NCI-H2196 treated with DMSO at 0.1 percent for 48 hours (cell line): Measurements from ENCODE around the gene OTUB1.
"Not testable (repeated sequence)": the region's sequence is repeated elsewhere in the genome, so short reads cannot be mapped to it uniquely, and the experiment has no call there.

Experiments
- DNase-seq: peaks from one replicate; lab custom pipeline; 2025; ENCODE audit not compliant: unreplicated experiment; lab: John Stamatoyannopoulos, UW

Gene OTUB1, protein sequence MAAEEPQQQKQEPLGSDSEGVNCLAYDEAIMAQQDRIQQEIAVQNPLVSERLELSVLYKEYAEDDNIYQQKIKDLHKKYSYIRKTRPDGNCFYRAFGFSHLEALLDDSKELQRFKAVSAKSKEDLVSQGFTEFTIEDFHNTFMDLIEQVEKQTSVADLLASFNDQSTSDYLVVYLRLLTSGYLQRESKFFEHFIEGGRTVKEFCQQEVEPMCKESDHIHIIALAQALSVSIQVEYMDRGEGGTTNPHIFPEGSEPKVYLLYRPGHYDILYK

DNA sequence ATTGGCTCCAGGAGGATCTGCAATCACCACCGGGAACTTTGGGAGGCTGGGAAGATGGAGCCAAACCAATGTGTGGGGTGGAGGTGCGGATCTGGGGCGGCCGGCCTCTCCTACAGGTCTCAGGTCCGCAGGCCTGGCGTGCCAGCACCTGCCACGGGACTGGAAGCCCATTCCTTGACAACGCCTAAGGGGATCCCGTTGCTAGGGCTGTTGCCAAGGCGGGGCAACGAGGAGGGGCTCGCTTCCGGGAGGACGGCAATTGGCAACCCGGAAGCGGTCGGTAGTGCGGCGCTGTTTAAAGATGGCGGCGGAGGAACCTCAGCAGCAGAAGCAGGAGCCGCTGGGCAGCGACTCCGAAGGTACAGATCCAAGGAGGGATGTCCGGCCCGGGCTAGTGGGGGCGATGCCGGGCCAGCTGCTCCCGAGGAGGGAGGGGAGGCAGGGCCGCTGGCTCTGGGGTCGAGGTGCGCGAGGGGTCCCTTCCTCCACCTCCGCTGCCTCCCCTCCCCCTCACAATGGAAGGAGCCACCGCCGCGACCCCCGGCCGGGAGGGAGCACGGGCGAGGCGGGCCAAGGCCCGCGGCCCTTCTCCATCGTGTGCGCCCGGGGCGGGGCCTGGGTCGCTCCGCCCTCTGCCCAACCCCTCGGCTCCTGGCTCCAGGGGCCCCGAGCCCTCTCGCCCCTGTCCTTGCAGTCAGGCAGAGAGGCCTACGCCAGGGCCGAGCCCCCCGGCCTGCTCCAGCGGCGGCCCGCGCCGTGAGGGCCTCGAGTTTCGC lies at the start of gene OTUB1:
Gene OTUB1, plus strand, starts transcription at position 283 of the 776 bp plus-strand sequence. Its CDS starts 19 bp downstream, at position 302.
- DNase-seq: peak; percentile 91

DNA sequence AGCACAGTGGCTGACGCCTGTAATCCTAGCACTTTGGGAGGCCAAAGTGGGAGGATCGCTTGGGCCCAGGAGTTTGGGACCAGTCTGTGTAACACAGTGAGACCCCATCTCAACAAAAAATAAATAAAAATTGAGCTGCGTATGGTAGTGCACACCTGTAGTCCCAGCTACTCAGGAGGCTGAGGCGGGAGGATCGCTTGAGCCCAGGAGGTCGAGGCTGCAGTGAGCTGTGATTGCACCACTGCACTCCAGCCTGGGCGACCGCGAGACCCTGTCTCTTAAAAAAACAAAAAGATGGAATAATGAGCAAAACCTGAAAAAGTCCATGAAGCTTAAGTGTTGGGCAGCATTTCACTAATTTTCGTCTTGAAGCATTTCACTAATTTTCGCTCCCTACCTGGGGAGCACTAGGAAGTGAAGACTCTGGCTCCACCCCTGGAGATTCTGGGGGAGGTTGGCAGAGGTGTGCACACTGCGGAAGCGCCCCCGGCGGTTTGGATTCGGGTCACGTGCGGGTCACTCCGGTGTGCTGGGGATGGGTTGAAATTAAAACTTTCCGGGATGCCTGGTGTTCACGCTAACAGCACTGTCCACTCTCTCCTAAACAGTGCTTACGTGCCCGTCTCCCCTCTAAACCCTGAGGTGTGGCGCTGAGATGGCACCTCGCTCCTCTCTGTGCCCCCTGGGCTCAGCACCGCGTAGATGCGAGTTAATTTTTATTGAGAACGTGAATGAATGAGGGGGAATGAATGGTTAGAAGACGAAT lies 48.3 kb upstream of the OTUB1 start:
- peak; percentile 37 for DNase-seq

DNA sequence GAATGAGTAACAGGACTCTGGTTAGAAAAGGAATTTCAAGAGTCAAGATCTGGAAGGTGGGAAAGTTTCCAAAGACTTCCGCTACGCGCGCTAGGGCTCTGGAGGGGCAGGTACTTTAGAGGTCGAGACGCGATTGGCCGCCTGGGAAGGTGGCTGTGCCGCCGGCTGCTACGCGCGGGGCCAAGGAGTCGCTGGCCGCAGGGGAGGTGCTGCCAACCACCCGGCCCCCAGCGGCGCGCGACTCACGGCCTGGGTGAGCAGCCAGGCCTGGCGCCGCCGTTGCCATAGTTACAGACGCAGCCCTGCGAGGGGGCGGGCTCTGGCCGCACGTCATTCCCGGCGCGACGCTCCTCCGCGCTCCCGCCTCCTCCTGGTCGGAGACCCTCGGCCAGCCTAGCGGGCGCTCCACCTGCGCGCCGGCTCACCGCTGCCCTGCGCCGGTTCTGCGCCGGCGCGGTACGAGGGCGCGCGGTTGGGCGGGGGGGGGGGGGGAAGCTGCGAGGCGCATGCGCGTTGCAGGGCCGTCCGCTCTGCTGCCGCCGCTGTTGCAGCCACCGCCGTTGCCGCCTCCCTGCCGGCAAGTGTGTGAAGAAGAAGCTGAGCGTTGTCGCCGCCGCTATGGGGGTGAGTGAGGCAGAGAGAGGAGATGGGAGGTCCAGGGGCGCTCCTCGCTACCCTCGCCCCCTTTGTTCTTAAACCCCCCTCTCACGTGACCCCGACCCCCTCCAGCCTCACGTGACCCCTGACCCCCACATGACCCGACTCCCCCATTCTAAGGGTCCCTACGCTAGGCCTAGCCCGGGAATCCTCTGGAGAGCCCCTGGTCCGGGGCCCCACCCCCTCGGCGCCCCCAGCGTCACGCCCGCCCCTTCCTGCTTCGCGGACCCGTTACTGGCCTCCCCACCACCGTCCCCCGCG lies 47.5 kb upstream of the OTUB1 start, which contains the start of gene NAA40:
Gene NAA40, plus strand, starts transcription at position 524 of the 918 bp plus-strand sequence. Its CDS starts 95 bp downstream, at position 619.
- peak; percentile 97 for DNase-seq

DNA sequence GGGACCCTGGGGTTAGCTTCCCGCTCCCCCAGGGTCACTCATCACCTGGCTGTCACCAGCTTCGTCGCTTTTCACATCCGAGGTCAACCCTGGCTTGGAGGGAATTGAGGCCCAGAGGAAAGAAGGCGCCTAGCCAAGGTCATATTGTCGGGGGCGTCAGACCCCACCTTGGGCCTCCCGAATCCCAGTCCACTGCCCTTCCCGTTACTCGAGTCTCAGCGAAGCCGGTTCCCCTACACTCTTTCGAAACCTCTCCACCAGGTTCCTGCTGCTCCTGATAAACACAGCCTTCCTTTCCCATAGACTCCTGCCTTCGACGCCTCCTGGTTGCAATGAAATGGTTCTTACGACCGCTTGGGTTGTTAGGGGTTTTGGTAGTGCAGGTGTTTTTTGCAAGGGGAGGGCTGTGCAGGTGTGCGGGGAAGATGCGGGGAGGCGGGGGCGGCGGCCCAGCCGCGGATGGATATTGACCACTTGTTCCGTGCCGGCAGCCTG lies 46.8 kb upstream of the OTUB1 start:
- no peak for DNase-seq

DNA sequence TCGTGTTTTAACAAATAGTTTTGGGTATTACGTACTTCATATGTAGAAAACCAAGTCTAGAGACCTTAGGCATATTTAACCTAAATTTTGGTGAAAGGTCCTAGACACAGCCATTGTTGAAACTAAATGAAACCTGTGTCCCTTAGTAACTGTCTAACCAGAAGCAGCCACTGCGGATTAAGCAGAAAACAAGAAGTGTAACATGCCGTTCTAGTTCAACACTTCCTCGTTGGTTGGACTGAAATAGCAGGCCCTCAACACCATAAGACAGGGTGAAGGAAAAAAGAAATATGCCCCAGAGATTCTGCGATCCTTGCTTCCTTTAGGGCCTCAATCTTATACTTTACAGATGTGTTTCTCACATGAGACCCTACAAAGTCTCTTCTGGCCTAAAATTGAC lies 45.5 kb upstream of the OTUB1 start:
- DNase-seq: no peak

DNA sequence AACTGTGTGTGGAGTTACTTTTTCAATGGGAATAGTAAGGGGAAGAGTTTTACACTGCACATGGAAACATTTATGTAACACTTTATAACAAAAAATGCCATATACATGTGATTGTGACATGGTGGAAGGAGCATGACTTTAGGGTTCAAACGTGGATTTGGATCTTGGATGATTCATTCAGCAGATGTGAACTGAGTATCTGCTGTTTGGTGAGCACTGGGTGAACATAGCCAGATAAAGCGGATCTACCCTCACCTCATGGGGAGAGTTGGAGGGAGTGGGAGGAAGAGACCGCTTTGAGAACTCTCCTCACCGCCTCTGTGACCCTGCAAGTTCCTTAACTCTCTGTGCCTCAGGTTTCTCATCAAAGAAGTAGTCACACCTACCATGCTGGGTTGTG lies 44.3 kb upstream of the OTUB1 start:
- no peak for DNase-seq

DNA sequence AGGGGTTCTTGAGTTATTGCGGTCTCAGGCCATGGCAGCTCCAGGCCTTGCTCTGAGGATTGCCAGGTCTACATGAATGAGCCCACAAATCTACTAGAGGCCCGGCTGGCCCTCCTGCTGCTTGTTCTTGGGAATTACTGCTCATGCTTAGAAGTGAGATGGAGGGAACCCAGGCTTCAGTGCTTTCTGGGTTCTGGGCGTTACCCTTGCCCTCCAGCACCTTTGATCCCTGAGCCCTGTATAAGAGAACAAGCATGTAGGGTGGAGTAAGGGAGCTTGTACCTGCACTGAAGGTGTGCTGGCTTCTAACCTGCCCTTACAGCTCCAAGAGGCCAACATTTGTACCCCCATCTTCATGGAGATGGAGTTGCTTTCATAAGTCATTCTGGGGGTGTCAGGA lies 43.4 kb upstream of the OTUB1 start:
- no peak for DNase-seq

DNA sequence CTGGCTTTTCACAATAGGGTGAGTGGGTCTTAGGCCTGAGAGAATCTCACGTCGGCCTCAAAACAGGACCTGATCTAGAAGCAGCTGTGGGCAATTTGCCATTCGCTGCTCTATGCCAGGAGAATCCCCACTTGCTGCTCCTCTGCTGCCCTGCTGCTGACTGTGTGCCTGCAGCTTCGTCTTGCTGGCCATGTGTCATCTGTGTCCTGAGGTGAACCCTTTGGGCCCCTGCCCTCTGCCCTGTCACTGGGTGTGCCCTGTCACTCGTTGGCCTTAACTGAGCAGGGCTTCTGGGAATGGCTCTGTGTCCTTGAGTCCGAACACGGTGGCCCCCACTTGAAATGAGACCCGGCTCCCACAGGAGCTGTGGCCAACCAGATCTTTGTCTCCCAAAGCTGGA lies 41.3 kb upstream of the OTUB1 start:
- DNase-seq: no peak

DNA sequence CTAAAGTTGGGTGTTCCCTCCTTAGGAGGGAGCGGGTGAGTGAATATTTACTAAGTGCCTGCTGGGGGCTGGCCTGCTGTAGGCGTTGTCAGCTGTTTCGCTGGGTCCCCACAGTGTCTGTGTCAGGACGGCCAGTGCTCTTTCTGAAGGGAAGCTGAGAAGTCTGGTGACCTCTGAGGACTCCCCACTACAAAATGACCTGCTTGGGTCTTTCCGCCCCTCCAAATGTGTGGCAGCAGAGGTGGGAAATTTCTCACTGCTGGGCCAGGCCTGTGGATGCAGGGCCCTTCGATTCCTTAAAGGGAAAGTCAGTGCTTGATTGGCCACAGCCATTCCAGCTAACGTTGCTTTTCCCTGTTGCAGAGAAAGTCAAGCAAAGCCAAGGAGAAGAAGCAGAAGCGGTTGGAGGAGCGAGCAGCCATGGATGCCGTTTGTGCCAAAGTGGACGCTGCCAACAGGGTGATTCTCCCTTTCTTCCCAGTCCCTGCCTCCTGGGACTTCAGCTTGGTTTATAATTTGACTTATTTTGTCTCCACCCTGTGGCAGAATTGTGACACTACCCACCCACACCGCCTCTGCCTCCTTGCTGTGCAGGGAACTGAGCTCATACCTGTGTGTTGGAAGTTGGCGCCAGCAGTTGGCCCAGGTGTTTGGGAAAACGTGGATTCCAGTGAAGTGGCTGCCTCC lies 40.6 kb upstream of the OTUB1 start:
- DNase-seq: peak; percentile 83

DNA sequence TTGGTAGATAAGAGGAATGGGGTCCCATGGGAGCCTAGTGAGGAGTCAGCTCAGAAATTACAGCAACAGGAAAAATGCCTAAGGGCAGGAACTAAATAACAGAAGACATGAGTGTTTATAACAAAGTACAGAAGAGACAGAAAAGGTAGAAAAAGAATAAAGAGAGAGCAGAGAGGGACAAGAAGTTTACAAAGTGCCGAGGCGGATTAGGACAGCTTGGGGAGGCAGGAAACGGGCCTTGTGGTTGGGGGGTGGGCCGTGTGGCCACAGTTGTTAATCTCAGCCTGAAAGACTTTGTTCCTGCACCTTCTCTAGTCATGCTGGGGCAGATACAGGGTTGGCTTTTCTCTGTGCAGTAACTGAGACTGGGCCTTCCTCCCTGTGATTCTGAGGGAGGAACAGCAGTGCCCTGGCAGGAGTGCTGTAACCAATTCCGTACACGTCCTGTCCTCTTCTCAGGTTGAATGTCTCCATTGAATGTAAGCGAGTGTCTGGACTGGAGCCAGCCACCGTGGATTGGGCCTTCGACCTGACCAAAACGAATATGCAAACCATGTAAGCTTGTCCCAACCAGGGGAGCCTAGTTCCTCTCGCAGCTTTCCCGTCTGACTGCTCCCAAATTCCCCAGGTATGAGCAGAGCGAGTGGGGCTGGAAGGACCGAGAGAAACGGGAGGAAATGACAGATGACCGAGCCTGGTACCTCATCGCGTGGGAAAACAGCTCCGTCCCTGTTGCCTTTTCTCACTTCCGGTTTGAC lies 34.3 kb upstream of the OTUB1 start:
- no peak for DNase-seq

DNA sequence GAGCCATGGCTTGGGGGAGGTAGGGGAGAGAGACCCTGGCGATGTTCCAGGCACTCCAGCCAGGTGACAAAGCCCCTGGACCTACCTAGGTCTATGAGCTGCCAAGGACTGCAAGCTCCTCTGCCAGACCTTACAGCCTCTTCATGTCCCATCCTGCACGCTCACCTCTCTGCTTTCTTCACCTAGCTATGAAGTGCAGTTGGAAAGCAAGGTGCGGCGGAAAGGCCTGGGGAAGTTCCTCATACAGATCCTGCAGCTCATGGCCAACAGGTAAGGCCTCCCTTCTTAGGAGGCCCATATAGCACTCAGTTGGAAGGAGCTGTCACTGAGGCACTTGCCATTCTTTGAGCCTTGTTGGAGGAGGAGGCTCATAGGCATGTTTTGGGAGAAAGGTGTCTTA lies 33.7 kb upstream of the OTUB1 start:
- DNase-seq: no peak

DNA sequence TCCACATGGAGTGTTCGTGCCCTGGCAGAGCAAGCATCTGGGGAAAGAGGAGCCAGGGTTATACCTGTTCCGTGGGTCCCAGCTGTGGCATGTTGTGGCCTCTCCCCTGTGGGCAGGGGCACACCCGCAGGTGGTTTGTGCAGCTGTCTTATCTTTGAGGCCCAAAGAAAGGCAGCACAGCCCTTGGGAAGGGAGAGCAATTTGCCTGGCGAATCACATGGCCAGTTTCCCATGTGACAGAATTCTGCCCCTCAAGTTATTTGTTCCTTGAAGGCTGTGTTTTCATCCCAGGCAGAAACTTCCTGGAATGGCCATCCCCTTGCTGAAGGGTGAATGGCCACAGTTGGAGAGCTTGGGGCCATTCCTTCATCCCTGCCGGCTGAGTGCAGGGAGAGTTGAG lies 28.2 kb upstream of the OTUB1 start:
- no peak for DNase-seq

DNA sequence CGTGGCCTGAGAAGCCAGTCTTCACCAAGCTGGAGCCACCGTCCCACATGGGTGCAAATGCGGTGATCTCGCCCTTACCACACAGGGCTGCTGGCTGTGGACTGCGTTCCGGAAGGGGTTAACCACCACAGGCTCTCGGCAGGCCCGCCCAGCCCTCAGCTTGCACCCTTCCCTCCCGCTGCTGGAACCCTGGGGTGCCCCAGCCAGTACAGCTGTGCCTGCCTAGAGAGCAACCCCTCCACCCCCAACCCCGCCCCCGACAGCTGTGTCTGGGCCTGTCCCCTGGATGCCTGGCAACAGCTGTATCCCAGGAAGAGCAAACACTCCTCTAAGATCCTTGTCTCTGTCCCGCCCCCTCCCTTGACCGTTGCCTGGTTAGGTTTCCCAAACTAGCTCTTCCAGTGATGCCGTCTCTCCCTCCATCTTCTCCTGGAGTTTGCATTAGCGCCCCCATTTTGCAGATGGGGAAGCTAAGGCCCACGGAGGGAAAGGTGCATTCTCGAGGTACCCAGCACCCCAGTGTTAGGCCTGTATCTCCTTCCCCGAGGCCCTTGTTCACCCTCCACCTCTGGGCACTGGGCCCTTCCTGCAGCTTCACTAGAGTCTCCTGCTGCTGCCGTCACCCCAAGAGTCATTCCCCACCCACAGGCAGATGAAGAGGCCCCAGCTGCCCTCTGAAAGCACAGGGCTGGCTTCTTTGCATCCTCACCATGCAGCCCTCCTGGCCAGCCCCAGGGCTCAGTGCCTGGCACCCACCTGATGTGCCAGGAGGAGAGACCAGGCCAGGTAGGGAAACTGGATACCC lies 24.4 kb upstream of the OTUB1 start:
- peak; percentile 84 for DNase-seq

DNA sequence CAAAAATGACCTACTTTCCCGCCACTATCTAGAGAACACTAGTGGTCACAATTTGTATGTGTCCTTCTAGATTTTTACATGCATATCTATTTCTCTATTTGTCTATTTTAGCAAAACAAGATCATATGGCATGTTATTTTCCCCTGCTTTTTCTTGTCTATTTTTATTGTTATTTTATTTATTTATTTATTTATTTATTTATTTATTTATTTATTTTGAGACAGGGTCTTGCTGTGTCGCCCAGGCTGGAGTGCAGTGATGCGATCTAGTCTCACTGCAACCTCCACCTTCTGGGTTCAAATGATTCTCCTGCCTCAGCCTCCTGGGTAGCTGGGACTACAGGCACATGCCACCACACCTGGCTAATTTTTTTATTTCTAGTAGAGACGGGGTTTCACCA lies 22.3 kb upstream of the OTUB1 start:
- DNase-seq: not testable (repeated sequence)

DNA sequence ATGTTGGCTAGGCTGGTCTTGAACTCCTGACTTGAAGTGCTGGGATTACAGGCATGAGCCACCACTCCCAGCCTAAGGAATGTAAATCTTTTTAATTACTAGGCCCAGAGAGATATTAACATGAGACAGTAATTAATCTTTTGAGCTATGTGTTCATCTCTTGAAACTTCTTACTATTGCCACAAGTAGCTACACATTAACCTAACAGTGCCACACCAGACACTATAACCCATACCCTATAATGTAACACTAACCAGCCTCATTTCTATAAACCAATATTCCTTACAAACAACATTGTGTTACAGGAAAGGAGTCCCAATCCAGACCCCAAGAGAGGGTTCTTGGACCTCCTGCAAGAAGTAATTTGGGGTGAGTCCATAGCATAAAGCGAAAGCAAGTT lies 19.8 kb upstream of the OTUB1 start:
- no peak for DNase-seq

DNA sequence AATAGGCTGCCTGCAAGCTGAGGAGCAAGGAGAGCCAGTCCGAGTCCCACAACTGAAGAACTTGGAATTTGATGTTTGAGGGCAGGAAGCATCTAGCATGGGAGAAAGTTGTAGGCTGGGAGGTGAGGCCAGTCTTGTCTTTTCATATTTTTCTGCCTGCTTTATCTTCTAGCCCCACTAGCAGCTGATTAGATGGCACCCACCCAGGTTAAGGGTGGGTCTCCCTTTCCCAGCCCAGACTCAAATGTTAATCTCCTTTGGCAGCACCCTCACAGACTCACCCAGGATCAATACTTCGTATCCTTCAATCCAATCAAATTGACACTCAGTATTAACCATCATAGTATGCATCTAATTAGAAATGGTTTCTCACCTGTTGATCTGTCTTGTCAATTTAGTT lies 16.8 kb upstream of the OTUB1 start:
- no peak for DNase-seq

DNA sequence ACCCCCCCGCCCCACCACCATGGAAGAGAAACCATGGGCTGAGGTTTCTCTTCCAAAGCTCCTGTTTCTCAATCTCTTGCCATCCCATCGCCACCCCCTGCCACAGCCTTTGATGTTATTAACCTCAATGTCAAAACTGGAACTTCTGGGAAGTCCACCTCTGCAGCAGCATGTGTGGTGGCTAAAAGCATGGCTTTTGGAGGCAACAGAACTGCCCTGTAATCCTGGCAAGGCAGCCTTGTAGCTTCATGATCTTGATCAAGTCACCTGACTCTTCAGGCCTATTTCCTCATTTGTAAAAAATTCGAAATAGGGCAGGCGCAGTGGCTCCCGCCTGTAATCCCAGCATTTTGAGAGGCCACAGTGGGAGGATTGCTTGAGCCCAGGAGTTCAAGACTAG lies 15.3 kb upstream of the OTUB1 start:
- DNase-seq: no peak

DNA sequence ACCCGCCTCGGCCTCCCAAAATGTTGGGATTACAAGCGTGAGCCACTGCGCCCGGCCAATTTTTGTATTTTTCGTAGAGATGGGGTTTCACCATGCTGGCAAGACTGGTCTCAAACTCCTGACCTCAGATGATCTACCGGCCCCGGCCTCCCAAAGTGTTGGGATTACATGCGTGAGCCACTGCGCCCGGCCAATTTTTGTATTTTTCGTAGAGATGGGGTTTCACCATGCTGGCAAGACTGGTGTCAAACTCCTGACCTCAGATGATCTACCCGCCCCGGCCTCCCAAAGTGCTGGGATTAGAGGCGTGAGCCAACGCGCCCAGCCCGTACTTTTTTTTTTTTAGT lies 12.4 kb upstream of the OTUB1 start:
- DNase-seq: not testable (repeated sequence)
